HK-2 (cell line): Measurements from ENCODE around the gene SH3RF1.

Experiments
- DNase-seq: peaks from one replicate; pipeline ENCODE4 v3.0.0-alpha.2; 2018; ENCODE audit not compliant: unreplicated experiment

SH3RF1 gene

DNA sequence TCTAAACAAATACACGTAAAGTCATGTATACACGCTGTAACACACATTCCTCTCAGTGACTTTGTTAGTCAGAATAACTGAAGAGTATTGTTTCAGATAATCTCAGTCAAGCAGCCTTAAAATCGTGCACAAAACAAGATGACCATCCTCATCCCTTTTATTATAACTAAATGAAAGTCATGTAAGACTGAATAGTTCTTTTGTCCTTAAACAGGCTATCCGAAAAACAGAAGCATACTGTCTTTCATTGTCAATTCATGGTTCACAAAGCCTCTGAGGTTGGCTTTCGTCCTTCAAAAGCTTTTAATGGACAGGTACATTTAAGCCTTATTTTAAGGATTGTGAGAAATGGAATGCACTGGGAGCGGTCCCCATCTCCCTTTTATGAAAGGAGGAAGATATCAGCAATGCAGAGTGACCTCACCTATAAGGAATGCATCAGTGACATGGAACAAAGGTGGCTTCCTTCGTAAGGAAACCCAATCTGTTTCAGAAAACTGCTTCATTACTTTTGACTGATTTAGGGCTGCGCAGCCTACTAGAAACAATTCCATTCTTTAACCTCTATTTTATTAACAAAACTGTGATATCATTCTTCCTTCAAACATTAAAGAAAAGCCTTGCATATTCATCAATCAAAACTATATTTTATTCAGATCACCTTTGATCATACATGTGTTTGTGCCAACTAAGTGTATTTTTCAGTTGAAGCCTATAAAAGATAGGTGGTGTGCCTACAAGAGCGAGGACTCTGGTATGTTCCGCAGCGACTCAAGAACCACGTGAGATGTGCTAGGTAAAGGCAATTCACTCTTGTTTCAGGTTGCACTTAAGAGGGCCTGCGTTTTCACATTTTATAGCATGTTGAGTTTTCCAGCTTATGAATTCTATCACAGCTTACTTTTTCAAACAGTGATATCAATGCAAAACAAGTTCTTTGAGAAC lies 19.2 kb downstream of the SH3RF1 start:
- no peak for DNase-seq

DNA sequence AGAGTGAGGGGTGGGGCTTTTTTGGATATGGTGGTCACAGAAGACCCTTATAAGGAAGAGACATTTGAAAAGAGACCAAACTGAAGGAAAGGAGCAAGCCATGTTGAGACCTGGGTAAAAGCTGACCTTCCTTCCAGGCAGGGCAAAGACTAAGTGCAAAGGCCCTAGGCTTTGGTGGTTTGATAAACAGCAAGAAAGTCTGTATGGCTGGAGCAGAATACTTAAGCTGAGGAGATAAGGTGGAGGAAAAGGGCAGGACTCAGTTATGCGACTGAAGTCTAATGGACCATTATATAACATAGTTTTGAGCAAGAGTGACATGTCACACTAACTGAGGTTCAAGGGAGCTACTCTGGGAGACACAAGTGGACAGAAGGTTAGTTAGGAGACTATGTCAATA lies 20.0 kb downstream of the SH3RF1 start:
- DNase-seq, result no peak

DNA sequence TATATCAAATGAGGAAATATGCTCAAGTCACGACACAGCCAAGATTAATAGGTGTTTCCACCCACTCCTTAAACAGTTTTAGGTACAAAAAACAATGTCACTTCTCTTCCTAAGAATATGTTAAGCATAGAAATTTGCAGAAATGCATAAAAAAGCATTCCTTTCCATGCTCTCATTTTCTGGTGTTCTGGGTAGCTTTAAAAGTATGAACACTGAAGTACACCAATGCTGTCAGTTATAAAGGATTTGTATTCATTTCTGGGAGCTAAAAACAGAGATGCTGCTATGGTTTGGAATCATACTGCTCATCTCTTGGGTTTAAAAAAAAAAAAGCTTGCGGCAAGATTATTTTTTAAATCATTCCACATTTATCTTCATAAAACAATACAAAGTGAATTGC lies 20.8 kb downstream of the SH3RF1 start:
- no peak for DNase-seq

GRCh38 chr4:169249214-169249973 lies 21.4 kb downstream of the SH3RF1 start:
- DNase-seq, result no peak

- DNase-seq, result no peak
Measured at GRCh38 chr4:169248645-169249044, 22.1 kb downstream of the SH3RF1 start.

DNA sequence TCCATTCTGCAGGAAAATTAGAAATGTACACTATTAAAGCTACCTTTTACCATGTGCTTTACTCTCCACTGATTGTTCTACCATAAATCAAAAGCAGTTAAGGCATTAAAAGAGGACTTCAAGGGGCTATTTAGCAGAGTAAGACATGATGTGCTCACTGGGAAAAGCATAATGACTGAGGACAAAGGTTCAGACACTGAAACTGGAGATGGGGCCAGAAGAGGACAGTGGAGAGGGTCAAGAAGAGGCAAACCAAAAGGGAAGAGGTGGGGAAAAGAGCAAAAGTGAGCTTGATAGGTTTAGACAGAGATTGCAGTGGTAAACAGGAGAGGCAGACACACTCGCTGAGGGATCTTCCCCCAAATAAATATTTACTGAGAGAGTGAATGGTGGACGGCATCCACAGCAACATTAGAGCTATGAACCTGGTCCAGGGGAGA lies 23.8 kb downstream of the SH3RF1 start:
- no peak for DNase-seq

DNA sequence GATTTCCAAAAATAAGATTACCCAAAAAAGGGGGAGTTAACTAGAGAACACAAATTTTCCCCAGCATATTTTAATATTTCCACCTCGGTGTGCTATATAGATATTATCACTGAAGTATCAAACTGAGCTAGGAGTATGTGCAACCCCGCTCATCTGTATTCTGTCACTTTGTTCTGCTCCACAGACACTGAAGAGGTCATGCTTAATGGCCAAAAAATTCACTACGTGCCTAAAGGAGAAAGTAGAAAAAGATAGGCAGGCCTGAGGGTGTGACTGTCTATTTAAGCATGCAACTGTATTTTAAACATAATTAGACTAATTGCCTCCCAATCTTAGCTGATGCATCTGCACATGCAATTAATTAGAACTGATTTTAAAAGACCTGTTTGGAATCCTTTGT lies 24.5 kb downstream of the SH3RF1 start:
- no peak for DNase-seq

GRCh38 chr4:169245061-169245460 lies 25.7 kb downstream of the SH3RF1 start:
- DNase-seq, result no peak

- no peak for DNase-seq
Measured at GRCh38 chr4:169243825-169244609, 26.7 kb downstream of the SH3RF1 start.

- DNase-seq, result no peak
Measured at GRCh38 chr4:169241464-169241863, 29.3 kb downstream of the SH3RF1 start.

DNA sequence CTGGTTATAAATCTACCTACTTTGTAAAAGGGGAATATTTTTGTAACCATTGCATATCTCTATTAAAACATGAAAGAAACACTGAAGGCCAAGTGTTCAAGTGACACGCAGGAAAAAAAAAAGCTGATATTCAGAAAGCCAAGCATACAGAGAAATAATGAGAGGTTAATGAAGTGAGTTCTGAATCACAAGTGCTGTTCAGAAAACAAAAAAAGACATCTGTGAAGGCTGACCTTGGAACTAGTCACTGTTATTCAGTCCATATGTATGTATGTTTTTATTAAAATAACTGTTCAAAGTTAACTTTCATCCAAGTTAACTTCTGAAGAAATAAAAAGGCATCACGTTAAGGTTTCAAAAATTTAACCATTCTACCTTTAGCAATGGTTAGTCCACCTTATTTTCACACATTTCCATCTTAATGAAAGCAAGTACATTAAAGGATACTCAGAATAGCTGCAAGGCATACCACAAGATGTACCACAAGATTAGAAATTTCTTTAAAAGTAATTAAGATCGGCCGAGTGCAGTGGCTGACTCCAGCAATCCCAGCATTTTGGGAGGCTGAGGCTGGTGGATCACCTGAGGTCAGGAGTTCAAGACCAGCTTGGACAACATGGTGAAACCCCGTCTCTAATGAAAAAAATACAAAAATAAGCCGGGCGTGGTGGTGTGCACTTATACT lies 31.4 kb downstream of the SH3RF1 start:
- DNase-seq, result no peak

DNA sequence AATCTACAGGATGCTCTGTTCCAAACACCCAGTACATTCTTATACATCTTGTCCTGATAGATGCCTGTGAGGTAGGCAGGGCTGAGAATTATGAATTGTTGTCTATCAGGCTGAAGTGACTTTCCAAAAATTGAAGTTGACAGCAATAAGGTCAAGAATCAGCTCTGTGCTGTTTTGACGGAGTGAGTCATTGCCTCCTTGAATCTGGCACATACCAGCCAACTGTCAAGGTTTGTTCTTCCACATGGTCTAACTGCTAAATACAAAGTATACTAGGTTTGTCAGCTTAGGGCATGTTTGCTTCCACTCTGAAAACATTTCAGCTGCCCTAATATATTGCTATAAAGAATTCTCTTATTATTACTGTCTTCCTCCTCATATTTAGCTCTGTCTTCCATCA lies 32.3 kb downstream of the SH3RF1 start:
- DNase-seq, result no peak

DNA sequence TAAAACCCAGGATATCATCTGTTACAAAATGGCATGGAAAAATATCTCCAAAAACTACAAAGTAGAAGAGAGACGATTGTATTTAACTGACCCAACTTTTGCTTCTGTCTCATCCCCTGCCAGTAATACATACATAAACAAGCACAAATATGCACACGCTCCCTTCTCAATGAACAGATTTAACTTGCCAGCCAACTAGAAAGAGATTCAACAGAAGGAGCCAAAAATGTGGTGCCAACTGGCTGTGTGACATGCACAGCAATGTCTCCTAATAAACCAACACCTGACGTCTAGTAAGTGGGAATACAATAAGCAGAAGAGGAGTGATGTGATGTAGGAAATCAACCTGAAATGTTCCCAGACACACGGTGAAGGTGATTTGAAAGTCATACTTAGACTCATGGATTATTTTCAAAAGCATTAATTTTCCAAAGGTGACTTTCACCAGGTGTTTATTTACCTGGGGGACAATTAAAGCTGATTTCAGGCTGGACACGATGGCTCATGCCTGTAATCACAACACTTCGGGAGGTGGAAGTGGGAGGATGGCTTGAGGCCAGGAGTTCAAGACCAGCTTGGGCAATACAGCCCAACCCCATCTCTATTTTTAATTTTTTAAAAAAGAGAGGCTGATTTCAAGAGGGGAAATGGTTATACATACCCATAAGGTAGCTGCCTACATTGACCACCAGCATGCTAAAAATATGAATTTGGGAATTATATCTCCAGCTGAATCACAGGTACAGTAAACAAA lies 33.7 kb downstream of the SH3RF1 start:
- no peak for DNase-seq

GRCh38 chr4:169236078-169236477 lies 34.7 kb downstream of the SH3RF1 start:
- DNase-seq, result no peak

DNA sequence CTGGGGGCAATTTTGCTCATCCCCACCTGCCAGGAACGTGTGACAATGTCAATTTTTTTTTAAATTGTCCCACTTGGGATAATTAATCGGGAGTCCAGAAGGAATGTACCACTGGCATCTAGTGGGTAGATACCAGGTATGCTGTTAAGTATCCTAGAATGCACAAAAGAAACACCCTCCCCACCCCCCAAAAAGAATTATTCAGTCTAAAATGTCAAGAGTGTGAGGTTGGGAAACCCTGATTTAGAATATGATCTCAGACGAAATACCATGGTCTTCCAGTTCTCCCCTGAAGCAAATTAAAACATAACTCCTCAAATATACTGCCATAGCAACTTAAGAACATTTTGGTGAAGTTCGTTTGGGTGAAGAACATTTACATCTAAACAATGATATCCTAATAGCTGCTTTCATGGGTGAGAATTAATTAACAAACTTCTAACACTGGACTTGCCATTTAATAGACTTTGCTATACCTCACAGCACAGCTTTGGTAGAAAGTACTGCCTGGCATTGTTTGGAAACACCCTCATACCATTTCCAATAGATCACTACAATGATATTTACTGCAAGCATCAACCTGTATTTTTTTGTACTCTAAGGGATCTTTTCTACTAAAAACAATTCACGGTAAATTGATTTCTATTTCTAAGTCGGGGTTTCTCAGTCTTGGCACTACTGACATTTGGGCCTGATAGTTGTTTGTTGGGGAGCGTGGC lies 36.5 kb downstream of the SH3RF1 start:
- no peak for DNase-seq

GRCh38 chr4:169233691-169234090 lies 37.1 kb downstream of the SH3RF1 start:
- DNase-seq, result no peak

DNA sequence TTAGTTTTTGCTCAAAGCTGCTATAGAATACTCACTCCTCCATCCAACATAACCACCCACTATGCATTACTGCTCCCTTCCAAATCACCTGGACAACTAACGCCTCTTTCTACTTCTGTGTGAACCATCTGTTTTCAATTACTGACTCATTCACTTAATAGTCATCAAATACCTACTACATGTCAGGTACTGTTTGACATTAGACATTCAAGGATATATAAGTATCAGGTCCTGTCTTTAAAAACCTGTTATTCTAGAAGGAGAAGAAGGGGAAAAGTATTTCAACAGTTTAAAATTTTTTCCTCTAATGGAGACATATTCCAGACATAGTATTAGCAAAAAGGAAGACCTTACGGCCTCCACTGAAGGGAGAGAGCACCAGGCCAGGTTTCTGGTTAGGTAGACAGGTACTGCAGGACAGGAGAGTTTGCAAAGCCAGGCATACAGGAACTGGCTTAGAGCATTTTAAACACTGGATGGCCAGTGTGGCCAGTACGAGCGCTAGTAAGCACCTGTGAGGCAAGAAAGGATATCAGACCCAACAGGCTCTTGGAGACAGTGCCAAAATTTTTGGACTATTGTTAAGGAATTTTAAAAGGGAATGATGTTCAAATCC lies 39.0 kb downstream of the SH3RF1 start:
- no peak for DNase-seq

DNA sequence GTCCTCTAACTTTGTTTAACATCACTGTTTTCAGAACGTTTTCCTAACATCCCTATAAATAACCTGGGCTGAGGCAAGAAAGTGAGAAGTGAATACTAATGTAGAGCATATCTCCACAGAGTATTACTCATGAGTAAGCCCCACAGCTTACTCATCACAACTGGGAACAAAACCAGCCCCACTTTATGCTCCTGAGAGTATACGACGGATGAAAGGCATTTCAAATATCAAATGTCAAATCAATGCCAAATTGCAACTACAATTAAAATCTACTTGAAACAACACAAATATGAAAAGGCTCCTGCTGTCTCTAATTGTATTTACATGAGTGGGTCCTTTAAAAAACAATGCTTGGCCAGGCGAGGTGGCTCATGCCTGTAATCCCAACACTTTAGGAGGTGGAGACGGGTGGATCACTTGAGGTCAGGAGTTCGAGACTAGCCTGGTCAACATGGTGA lies 41.2 kb downstream of the SH3RF1 start:
- DNase-seq, result no peak

DNA sequence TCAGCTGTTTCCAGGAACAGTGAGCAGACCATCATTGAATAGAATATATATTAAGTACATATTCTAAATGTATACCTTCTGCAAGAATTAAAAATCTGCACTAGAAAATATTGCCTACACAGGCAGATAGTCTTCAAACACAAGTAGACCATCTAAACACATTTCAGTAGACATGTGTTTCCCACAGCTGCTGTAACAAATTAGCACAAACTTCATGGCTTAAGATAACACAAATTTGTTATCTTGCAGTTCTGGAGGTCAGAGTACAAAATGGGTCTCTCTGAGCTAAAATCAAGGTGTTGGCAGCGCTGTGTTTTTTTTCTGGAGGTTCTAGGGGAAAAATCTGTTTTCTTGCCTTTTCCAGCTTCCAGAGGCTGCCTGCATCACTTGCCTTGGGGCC lies 42.7 kb downstream of the SH3RF1 start:
- no peak for DNase-seq

DNA sequence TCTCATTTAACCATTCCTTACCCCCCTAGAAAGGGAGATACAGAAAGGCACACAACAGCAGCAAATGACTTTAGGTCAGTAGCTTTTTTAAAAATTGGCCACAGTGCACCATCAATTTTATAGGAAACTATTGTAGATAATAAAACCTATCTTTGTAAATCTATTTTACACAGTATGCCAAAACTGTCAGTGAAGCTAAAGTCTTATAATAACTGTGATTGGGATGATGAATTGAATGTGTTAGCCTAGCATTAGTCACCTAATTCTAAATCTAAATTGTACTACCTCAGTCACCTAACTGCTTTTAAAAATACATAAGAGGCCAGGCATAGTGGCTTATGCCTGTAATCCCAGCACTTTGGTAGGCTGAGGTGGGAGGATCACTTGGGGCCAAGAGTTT lies 44.2 kb downstream of the SH3RF1 start:
- DNase-seq, result no peak
